Measurements from ENCODE around the gene ZNF420.

DNA sequence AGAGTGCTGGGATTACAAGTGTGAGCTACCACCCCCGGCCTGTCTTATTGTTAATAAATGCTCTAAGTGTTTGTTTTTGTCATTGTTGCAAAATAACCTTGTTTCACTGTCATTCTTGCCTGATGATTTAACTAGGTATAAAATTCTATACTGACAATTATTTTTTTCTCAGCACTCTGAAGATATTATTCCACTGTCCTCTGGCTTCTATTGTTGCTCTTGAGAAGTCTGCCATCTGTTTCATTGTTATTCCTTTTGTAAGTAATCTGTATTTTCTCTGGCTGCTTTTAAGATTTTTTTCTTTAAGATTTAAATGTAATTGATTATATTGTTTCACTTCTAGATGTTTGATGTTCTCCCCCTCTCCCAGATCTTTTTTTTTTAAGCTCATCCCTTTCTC, 17.6 kb downstream of the ZNF420 start:
- TF ChIP-seq, protein P1, sequence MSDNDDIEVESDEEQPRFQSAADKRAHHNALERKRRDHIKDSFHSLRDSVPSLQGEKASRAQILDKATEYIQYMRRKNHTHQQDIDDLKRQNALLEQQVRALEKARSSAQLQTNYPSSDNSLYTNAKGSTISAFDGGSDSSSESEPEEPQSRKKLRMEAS (IDR thresholded peaks at IDR 0.05; ENCODE audit: low read depth), result no peak
- TF ChIP-seq, protein P2, sequence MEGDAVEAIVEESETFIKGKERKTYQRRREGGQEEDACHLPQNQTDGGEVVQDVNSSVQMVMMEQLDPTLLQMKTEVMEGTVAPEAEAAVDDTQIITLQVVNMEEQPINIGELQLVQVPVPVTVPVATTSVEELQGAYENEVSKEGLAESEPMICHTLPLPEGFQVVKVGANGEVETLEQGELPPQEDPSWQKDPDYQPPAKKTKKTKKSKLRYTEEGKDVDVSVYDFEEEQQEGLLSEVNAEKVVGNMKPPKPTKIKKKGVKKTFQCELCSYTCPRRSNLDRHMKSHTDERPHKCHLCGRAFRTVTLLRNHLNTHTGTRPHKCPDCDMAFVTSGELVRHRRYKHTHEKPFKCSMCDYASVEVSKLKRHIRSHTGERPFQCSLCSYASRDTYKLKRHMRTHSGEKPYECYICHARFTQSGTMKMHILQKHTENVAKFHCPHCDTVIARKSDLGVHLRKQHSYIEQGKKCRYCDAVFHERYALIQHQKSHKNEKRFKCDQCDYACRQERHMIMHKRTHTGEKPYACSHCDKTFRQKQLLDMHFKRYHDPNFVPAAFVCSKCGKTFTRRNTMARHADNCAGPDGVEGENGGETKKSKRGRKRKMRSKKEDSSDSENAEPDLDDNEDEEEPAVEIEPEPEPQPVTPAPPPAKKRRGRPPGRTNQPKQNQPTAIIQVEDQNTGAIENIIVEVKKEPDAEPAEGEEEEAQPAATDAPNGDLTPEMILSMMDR (IDR thresholded peaks at IDR 0.05), result no peak
- TF ChIP-seq RXRA (IDR thresholded peaks at IDR 0.05; ENCODE audit: borderline replicate concordance, low read depth) (no peak), TAF1 (IDR thresholded peaks at IDR 0.05; ENCODE audit: borderline replicate concordance, low read depth, low read length) (no peak), SMC3 (IDR thresholded peaks at IDR 0.05; ENCODE audit: low read depth, low read length) (no peak), SIN3A (IDR thresholded peaks at IDR 0.05; ENCODE audit: borderline replicate concordance, low read depth, low read length) (no peak), RFX5 (IDR thresholded peaks at IDR 0.05; ENCODE audit: low read length) (no peak)
- TF ChIP-seq, protein P3, sequence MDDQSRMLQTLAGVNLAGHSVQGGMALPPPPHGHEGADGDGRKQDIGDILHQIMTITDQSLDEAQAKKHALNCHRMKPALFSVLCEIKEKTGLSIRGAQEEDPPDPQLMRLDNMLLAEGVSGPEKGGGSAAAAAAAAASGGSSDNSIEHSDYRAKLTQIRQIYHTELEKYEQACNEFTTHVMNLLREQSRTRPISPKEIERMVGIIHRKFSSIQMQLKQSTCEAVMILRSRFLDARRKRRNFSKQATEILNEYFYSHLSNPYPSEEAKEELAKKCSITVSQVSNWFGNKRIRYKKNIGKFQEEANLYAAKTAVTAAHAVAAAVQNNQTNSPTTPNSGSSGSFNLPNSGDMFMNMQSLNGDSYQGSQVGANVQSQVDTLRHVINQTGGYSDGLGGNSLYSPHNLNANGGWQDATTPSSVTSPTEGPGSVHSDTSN (IDR thresholded peaks at IDR 0.05), result no peak
